Activated T-helper 1 cell treated with Interleukin-2 at 50 U/mL for 16 hours (primary cell): ENCODE measurements around the gene TRIM74.
"Not testable (repeated sequence)": the region's sequence is repeated elsewhere in the genome, so short reads cannot be mapped to it uniquely, and the experiment has no call there.

ENCODE experiments used
- DNase-seq: peaks from one replicate; pipeline ENCODE4 v3.0.0-alpha.2; 2020; ENCODE audit warnings: low read depth

TRIM74 gene

GRCh38 chr7:72954563-72955198, 14.6 kb downstream of the TRIM74 start:
- not testable (repeated sequence) for DNase-seq

- DNase-seq: not testable (repeated sequence)
Measured at GRCh38 chr7:72953901-72954562, 15.2 kb downstream of the TRIM74 start.

- not testable (repeated sequence) for DNase-seq
Measured at GRCh38 chr7:72950432-72950831, 18.8 kb downstream of the TRIM74 start.

- not testable (repeated sequence) for DNase-seq
Measured at GRCh38 chr7:72949686-72950085, 19.6 kb downstream of the TRIM74 start.

DNA sequence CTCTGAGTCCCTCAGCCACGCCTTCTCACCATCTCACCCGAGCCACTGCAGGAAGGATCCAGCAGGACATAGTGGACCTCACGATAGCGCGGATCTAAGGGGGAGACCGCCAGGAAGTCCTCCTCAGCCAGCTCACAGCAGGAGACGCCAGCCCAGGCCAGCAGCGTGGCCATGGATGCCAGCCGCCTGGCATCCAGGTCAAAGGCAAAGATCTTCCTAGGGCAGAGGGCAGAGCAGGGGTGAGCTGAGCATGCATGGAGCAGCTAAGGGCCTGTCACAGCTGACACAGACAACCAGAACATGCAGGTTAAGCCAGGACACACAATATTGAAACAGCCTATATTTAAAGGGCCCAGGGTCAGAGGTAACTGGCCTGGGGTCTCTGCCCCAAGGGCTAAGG, 20.0 kb downstream of the TRIM74 start:
- not testable (repeated sequence) for DNase-seq

GRCh38 chr7:72948714-72949113, 20.6 kb downstream of the TRIM74 start:
- DNase-seq: not testable (repeated sequence)

DNA sequence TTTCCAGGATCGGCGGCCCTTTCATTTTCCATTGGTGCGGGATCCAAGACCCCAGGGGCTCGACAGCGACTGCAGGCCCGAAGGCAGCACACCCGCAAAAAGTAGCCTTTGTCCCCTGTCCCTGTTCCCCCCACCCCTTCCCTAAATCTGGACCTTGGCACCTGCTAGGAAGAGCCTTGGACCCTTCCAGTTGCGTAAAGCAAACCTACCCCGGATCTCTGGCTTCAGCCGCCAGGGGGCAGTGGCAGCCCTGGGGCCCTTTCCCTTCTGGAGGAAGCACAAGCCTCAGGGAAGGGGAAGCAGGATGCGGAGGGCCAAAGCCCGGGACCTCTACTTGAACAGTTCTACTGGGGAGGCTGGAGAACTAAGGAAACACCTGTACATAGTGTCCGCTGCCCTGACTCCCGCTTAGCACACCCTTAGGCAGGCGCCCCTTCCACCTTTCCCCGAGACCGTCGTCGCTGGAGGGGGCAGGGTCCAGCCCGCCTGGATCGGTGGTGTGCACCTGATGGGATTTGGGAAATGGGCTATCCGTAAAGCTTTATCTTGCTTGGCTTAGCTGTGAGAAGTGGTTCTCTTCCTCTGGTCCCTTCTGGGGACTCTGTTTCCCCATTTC, 23.0 kb downstream of the TRIM74 start:
- DNase-seq: not testable (repeated sequence)

DNA sequence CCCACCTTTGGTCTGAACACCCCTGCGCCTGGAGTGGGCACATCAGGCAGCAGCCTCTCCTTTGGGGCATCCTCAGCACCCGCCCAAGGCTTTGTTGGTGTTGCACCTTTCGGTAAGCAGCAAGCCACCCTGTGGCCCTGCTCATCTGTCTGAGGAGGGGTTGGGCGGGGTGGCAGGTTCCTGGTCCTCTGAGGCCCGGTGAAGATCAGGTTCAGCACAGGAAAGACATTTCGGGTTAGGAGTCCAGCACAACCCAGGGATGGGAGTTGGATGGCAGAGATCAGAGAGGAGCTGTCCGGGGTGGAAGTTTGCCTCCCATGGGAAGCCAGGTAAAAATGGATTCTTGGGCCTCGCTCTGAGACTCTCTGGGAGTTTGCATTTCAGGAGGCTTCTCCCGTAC, 23.7 kb downstream of the TRIM74 start:
- DNase-seq: not testable (repeated sequence)

- not testable (repeated sequence) for DNase-seq
Measured at GRCh38 chr7:72944937-72945336, 24.3 kb downstream of the TRIM74 start.

GRCh38 chr7:72942956-72943355, 26.3 kb downstream of the TRIM74 start:
- DNase-seq: not testable (repeated sequence)

DNA sequence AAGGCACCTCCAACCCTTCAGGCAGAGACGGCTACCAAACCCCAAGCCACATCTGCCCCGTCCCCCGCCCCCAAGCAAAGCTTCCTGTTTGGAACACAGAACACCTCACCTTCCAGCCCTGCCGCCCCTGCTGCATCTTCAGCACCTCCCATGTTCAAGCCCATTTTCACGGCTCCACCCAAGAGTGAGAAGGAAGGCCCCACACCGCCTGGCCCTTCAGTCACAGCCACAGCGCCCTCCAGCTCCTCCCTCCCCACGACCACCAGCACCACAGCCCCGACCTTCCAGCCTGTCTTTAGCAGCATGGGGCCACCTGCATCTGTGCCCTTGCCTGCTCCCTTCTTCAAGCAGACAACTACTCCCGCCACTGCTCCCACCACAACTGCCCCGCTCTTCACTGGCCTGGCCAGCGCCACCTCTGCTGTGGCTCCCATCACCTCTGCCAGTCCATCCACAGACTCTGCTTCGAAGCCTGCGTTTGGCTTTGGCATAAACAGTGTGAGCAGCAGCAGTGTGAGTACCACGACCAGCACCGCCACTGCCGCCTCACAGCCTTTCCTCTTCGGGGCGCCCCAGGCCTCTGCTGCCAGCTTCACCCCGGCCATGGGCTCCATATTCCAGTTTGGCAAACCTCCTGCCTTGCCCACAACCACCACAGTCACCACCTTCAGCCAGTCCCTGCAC, 27.1 kb downstream of the TRIM74 start:
- not testable (repeated sequence) for DNase-seq

DNA sequence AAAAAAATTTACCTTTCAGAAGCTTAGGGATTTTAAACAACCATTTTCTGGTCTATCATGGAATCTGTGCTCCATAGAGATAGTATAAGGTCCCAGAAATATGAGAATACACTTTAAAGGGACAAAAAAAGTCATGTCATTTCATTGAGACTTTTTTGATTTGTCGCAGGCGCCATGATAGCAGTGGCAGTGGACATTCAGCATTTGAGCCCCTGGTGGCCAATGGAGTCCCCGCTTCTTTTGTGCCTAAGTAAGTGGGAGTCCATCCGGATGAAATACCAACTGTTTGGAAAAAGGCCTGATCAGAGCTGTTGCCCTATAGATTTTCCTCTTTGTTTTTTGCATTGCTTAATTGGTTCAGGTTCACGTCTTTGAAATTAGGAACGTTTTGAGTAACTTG, 41.0 kb downstream of the TRIM74 start:
- not testable (repeated sequence) for DNase-seq

DNA sequence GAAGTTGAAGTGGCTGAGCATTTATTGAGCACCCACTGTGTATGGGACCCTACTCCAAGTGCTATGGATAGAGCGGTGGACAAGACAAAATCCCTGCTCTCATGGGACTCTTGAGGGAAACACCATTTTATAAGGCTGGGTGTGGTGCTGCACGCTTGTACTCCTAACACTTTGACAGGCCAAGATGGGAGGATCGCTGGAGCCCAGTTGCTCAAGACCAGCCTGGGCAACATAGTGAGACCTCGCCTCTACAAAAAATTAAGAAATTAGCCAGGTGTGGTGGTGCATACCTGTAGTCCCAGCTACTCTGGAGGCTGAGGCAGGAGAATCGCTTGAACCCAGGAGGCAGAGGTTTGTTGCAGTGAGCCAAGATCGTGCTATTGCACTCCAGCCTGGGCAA, 41.5 kb downstream of the TRIM74 start:
- DNase-seq: not testable (repeated sequence)

DNA sequence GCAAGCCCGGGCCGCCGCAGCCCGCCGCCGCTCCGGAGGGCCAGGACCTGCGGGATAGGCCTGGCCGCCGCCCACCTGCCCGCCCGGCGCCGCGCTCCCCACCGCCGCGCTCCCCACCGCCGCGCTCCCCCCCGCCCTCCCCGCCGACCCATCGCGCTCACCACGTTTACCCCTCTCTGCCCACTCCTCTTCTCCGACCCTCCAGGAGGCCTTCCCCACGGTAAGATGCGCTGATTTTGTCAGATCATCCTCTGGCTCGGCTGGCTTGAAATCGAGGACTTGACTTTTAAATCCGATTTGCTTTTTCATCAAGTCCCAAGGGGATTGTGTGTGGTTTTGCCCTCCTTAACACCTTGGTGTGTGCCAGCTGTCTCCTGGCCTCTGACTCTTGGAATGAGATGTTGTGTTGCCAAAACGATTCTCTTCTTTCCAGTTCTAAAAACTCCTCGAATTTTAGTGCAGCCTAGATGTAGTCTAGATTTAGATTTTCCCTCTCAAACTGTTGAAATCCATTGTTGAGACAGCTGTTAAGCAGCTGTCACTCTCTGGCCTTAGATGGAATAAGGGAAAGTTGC, 43.6 kb downstream of the TRIM74 start:
- DNase-seq: no peak

- DNase-seq: peak; percentile 79
Measured at GRCh38 chr7:72924733-72925545, 44.3 kb downstream of the TRIM74 start, which contains the start of gene POM121. TSS of gene POM121 (plus strand) at chr7:72925095. CDS start at chr7:72925122, 27 bp downstream.

DNA sequence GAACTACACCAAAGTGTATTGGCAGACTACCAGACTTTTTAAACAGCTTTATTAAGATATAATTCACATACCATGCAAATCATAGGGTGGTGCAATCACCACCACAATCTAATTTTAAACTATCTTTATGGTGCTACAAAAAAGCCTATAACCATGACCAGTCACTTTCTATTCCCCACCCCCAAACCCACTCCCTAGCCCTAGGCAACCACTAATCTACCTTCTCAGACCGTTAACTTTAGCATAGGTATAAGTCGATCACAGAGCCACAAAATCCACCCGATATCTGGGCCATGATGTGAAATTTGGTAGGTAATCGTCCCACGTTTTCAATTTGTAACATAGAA, 44.9 kb downstream of the TRIM74 start:
- no peak for DNase-seq

DNA sequence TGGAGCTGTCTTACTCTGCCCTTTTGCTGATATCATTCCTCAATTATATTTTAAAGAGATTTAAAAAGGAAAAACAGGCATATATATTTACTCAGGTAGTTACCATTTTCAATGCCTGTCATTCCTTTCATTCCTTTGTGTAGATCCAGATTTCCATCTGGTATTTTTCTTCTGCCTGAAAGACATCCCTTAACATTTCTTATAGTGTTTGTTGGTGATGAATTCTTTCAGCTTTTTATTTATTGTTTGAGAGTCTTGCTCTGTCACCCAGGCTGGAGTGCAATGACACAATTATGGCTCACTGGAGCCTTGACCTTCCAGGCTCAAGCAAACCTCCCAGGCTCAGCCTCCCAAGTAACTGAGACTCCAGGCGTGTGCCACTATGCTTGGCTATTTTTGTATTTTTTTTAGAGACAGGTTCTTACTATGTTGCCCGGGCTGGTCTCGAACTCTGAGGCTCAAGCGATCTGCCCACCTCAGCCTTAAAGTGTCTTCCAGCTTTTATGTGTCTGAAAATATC, 50.0 kb downstream of the TRIM74 start:
- DNase-seq: no peak

- DNase-seq: peak; percentile 17
Measured at GRCh38 chr7:72914756-72915525, 54.3 kb downstream of the TRIM74 start.

- DNase-seq: not testable (repeated sequence)
Measured at GRCh38 chr7:72913750-72914149, 55.5 kb downstream of the TRIM74 start.

GRCh38 chr7:72911395-72911794, 57.9 kb downstream of the TRIM74 start:
- not testable (repeated sequence) for DNase-seq
